SU-DHL-6 (cell line): ENCODE measurements around the gene MS4A3.

ENCODE experiments used
- CTCF ChIP-seq: fragments of 200-600 bp; sonication (generic); IDR thresholded peaks from one replicate; pipeline ENCODE4 v1.5.1; 2017; ENCODE audit warnings: antibody characterized with exemption, mild to moderate bottlenecking, low read length, moderate library complexity; ENCODE audit not compliant: insufficient read depth, poor library complexity, severe bottlenecking
- EZH2phosphoT487 ChIP-seq: fragments of 200-600 bp; sonication (generic), shearing (Covaris generic); conservative IDR thresholded peaks from 2 replicates; pipeline ENCODE4 v1.6.1; 2018; ENCODE audit warnings: mild to moderate bottlenecking, antibody characterized with exemption, low read length, moderate library complexity, mixed read lengths

- TF ChIP-seq CTCF (no peak), EZH2phosphoT487 (no peak)
Observed at GRCh38 chr11:60118338-60118737, 61.9 kb downstream of the MS4A3 start.
